Suppressor macrophage treated with lipopolysaccharide for 4 hours (primary cell): ENCODE results near the gene CCHCR1.

Experiments used
- DNase-seq: peaks from one replicate; pipeline ENCODE4 v3.0.0-alpha.2; 2020

The CCHCR1 gene

GRCh38 chr6:31094389-31094881 lies 63.2 kb downstream of the CCHCR1 start:
- no peak for DNase-seq

DNA sequence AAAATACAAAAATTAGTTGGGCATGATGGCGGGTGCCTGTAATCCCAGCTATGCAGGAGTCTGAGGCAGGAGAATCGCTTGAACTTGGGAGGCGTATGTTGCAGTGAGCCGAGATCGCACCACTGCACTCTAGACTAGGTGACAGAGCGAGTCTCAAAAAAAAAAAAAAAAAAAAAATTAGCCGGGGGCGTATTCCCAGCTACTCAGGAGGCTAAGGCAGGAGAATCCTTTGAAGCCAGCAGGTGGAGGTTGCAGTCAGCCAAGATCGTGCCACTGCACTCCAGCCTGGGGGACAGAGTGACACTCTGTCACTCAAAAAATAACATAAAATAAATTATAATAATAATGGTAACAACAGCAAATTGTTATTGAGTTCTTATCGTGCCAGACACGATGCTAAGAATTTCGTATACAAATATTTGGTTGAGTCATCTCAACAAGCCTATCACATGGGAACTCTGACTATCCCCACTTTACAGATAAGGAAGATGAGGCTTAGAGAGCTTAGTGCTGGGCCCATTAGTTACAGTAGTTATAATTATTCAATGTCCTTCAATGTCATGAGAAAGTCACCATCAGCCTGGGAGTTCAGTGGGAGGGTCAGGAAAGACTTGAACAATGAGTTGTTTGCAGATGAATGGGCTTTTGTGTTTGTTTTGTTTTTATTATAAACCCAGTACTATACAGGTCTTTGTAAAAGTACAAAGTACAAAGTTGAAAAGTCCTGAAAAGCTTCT lies 64.7 kb downstream of the CCHCR1 start:
- DNase-seq: no peak
